Measurements from ENCODE around the gene RAD51D. TPM values are rescaled to one million over a fixed set of nuclear protein-coding genes. Genes with fewer than 3 reads are reported as not detected.

Gene RAD51D
- total RNA-seq, 2 experiments from 2014 or later = 32.4 to 36.2 TPM

GRCh38 chr17:35146214-35146833 lies 26.7 kb upstream of the RAD51D start:
- DNase-seq = no peak
- ATAC-seq = no peak
- Mint-ChIP-seq H3K36me3 (ENCODE audit: low read depth) (peaks cover 2% of the 10 kb centered on the region), H3K27me3 (no peaks in the 10 kb centered on the region), H3K9me3 (no peaks in the 10 kb centered on the region), H3K27ac (no peak overlapping the region), H3K4me3 (no peak overlapping the region), H3K4me1 (ENCODE audit: low read depth) (peaks cover 8% of the 10 kb centered on the region)
- ChIA-PET CTCF (no interaction called here), POLR2A (no interaction called here)
- intact Hi-C loops (cut with micrococcal nuclease) = no loop called here
- TF ChIP-seq CTCF (IDR thresholded peaks at IDR 0.05) = no peak

GRCh38 chr17:35144840-35145239 lies 25.2 kb upstream of the RAD51D start:
- intact Hi-C loops (cut with micrococcal nuclease) = no loop called here
- POLR2A ChIA-PET = no interaction called here

GRCh38 chr17:35142467-35142796 lies 22.8 kb upstream of the RAD51D start:
- peaks cover 30% of the 10 kb centered on the region for H3K36me3 Mint-ChIP-seq (ENCODE audit: low read depth)
- TF ChIP-seq CTCF (IDR thresholded peaks at IDR 0.05) = peak; percentile 6
- intact Hi-C loops (cut with micrococcal nuclease) = no loop called here
- ATAC-seq (peak; percentile 11), DNase-seq (no peak)
- H3K4me1 Mint-ChIP-seq (ENCODE audit: low read depth) = peaks cover 14% of the 10 kb centered on the region
- CTCF ChIA-PET = interaction anchor here (0.9 kb wide), 4 partner anchors 12 to 621 kb away, joined by 3 to 4 read pairs (median 3); no protein-coding TSS in a partner anchor
- no peaks in the 10 kb centered on the region for H3K27me3 Mint-ChIP-seq
- POLR2A ChIA-PET = interaction anchor here (0.7 to 2.5 kb wide), 5 partner anchors 11 to 102 kb away, joined by 3 to 17 read pairs (median 7); no protein-coding TSS in a partner anchor
- H3K4me3 Mint-ChIP-seq = peak overlapping the region; percentile 83
- H3K27ac Mint-ChIP-seq = peak overlapping the region; percentile 87
- no peaks in the 10 kb centered on the region for H3K9me3 Mint-ChIP-seq

More at GRCh38 chr17:35144840-35145239, 25.2 kb upstream of the RAD51D start:
- CTCF ChIA-PET = interaction anchor here (1.4 kb wide), 1 partner anchor 603 kb away, joined by 4 read pairs; no protein-coding TSS in a partner anchor
- no peaks in the 10 kb centered on the region for H3K27me3 Mint-ChIP-seq
- no peak for DNase-seq
- no peak for TF ChIP-seq CTCF (IDR thresholded peaks at IDR 0.05)
- peaks cover 14% of the 10 kb centered on the region for H3K4me1 Mint-ChIP-seq (ENCODE audit: low read depth)
- ATAC-seq = no peak
- H3K9me3 Mint-ChIP-seq = no peaks in the 10 kb centered on the region
- peaks cover 9% of the 10 kb centered on the region for H3K36me3 Mint-ChIP-seq (ENCODE audit: low read depth)
- H3K27ac Mint-ChIP-seq = no peak overlapping the region
- H3K4me3 Mint-ChIP-seq = no peak overlapping the region

GRCh38 chr17:35141681-35142466 lies 22.2 kb upstream of the RAD51D start, which contains the start of gene NLE1:
NLE1 (minus strand) TSS chr17:35142303; CDS start chr17:35142275, 28 bp downstream.
- peaks cover 14% of the 10 kb centered on the region for H3K4me1 Mint-ChIP-seq (ENCODE audit: low read depth)
- DNase-seq (peak; percentile 90), ATAC-seq (peak; percentile 95)
- no peaks in the 10 kb centered on the region for H3K27me3 Mint-ChIP-seq
- H3K36me3 Mint-ChIP-seq (ENCODE audit: low read depth) = peaks cover 35% of the 10 kb centered on the region
- POLR2A ChIA-PET = interaction anchor here (0.6 to 3.3 kb wide), 13 partner anchors 11 to 123 kb away, joined by 3 to 17 read pairs (median 3); partner anchors contain the start of gene RAD51D
- H3K9me3 Mint-ChIP-seq = no peaks in the 10 kb centered on the region
- peak within 1 kb of the TSS; percentile 83 for H3K4me3 Mint-ChIP-seq
- peak within 1 kb of the TSS; percentile 87 for H3K27ac Mint-ChIP-seq
- intact Hi-C loops (cut with micrococcal nuclease) = no loop called here
- TF ChIP-seq CTCF (IDR thresholded peaks at IDR 0.05) = peak; percentile 88
- CTCF ChIA-PET = interaction anchor here (0.7 to 2.3 kb wide), 13 partner anchors 9 to 622 kb away, joined by 3 to 9 read pairs (median 3); partner anchors contain the start of genes LIG3 and RAD51D
